ENCODE data around the gene PES1.
"Not testable (repeated sequence)": the region's sequence is repeated elsewhere in the genome, so short reads cannot be mapped to it uniquely, and the experiment has no call there.

The PES1 gene

DNA sequence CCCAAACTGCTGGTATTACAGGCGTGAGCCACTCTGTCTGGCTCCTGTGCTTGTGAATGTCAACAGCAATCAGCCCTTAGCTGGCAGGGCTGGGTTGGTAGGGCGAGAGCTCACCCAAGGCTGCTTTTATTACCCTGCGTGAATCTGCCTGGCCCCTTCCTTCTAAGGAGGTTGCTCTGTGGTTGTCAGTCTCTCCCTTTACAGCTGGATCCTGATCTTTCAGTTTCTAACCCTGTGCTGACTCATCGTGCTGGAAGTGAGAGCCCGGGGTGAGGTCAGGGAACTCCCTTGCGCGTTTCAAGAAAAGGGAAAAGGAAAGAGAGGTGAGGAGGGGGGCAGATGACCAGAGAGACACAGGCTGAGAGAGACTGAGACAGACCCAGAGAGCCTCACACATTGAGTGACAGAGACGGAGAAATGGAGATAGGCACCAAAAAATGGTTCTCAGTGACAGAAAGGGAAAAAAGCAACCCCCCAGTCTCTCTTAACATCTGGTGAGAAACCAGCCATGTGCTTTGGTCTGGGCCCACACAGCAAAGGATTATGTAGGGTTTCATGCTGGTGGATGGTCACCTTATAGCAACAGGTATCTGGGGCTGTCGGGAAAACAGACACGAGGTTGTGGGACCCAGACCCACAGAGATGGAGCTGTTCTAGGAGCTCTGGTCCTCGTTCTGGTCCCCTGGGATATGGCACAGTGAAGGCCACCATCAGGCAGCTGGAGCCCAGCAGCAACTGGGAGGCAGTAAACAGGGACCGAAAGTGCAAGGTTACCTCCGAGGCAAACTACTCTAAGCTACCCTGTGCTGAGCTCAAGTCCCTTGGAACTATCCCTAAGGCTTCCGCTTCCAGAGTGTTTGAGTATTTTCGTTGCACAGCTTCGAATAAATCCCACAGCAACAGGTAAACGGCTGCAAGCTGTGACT lies 17.8 kb upstream of the PES1 start:
- DNase-seq (ENCODE audit: low read depth, low spot score): peak; percentile 67

GRCh38 chr22:30607939-30608338 lies 16.2 kb upstream of the PES1 start:
- DNase-seq (ENCODE audit: low read depth, low spot score): no peak

GRCh38 chr22:30607300-30607930 lies 15.7 kb upstream of the PES1 start:
- no peak for DNase-seq (ENCODE audit: low read depth, low spot score)

- peak; percentile 83 for DNase-seq (ENCODE audit: low read depth, low spot score)
Observed at GRCh38 chr22:30606455-30607299, 15.0 kb upstream of the PES1 start, which contains the start of gene TCN2. Gene TCN2 (plus strand): TSS chr22:30607174. CDS start chr22:30607332, 158 bp downstream.

- DNase-seq (ENCODE audit: low read depth, low spot score): no peak
Observed at GRCh38 chr22:30605449-30606110, 13.9 kb upstream of the PES1 start.

DNA sequence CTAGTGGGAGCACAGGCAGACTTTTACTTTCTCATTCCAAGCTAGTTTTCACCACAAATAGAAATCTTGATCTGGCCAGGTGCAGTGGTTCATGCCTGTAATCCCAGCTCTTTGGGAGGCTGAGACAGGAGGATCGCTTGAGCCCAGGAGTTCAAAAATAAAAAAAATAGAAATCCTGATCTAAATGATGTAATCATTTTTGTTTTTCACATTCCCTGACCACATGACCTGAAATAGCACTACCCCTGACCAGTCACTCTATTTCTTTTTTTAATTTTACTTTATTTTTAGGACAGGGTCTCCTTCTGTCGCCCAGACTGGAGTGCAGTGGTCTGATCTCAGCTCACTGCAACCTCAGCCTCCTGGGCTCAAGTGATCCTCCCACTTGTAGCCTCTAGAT lies 13.0 kb upstream of the PES1 start:
- DNase-seq (ENCODE audit: low read depth, low spot score): no peak

- DNase-seq (ENCODE audit: low read depth, low spot score): no peak
Observed at GRCh38 chr22:30603801-30604200, 12.1 kb upstream of the PES1 start.

- no peak for DNase-seq (ENCODE audit: low read depth, low spot score)
Observed at GRCh38 chr22:30602049-30602448, 10.3 kb upstream of the PES1 start.

- no peak for DNase-seq (ENCODE audit: low read depth, low spot score)
Observed at GRCh38 chr22:30601464-30601863, 9.8 kb upstream of the PES1 start.

DNA sequence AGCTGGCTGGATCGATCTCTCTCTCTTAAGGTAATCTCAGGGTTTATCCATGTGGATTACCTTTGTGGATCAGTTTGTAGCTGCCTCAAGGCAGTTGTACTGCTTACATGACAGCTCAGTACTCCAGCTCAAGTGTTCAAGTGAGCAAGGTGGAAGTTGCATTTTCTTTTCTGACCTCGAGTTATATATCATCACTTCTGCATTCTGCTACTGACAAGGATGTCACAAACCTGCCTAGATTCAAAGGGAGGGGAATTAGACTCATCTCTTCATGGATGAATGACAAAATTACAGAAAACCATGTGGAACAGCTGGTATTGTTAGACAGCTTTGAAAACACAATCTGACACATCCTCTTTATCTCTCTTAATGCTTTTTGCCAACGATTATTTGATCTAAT lies 9.2 kb upstream of the PES1 start:
- no peak for DNase-seq (ENCODE audit: low read depth, low spot score)

DNA sequence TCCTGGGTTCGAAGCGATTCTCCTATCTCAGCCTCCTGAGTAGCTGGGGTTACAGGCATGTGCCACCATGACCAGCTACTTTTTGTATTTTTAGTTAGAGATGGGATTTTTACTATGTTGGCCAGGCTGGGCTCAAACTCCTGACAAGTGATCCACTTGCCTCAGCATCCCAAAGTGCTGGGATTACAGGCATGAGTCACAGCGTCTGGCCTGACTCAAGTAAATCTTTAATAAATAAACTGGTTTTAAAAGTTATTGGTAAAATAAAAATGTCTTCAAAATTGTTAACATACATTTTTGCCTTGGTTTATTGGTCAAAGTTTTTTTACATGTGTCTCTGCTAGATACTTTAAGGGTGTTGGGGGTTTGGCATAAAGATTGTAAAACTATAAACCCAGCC lies 7.3 kb upstream of the PES1 start:
- DNase-seq (ENCODE audit: low read depth, low spot score): no peak

- no peak for DNase-seq (ENCODE audit: low read depth, low spot score)
Observed at GRCh38 chr22:30596886-30597285, 5.2 kb upstream of the PES1 start.

GRCh38 chr22:30596199-30596598 lies 4.5 kb upstream of the PES1 start:
- no peak for DNase-seq (ENCODE audit: low read depth, low spot score)

DNA sequence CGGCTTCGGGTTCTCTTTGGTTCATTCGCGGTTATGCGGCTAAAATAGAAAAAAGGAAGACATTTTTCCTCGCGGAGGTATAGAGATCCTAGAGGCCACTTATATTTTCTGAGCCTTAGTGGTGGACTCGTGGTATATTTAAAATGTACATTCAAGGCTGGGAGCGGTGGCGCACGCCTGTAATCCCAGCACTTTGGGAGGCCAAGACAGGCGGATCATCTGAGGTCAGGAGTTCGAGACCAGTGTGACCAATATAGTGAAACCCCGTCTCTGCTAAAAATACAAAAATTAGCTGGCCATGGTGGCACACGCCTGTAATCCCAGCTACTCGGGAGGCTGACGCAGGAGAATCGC lies 627 bp upstream of the PES1 start:
- not testable (repeated sequence) for DNase-seq (ENCODE audit: low read depth, low spot score)

GRCh38 chr22:30591191-30591587 lies 521 bp downstream of the PES1 start:
- no peak for DNase-seq (ENCODE audit: low read depth, low spot score)

GRCh38 chr22:30586414-30586813 lies 5.3 kb downstream of the PES1 start:
- no peak for DNase-seq (ENCODE audit: low read depth, low spot score)

- DNase-seq (ENCODE audit: low read depth, low spot score): no peak
Observed at GRCh38 chr22:30584441-30584840, 7.3 kb downstream of the PES1 start.

DNA sequence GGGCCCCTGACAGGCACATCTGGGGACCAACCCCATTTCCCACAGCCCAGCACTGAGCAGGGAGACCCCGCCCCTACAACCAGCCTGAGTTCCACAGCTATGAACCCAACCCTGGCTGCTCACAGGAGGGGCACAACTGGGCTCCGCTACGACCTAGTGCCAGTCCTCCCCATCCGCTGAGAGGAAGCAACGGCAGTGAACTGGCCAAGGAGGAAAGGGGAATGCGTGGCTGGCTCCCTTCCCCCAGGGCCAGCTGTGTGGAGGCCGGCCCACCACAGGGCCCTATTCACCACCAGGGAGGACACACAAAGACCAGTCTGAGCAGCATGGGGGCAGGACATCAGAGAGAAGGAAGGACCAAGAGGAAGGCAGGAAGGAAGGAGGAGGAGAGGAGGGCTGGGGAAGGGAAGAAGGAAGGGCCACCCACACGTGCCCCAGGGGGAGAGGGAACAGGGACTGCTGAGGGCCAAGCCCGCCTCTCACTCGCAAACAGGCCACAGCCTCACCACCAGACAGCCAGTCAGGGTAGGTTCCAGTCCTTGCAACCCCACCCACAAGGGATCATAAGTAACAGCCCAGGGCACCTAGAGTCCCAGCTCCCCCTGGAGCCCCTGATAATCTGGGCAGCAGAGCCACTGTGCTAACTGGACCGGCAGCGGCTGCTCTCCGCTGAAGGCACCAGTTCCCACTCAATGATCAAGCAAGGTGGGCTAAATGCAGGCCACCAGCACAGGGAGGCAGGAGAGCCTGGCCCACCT lies 8.7 kb downstream of the PES1 start:
- DNase-seq (ENCODE audit: low read depth, low spot score): no peak

DNA sequence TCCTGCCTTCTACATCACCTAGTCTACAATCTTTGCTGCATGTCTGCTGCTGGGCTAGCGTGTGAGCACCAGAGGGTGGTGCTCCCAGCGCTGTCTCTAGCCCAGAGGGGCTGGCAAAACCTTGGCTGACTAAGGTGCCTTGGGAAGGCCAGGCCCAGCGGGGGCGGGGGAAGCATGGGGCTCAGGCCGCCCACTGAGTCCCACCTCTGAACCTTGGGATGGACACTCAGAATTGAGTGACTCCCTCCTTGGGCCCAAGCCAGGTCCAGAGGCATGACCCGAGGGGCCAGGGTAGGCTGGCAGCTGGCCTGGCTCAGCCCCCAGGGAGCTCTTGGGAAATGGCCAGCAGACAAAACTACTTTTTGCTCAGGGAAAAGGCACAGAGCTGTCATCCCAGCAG lies 9.7 kb downstream of the PES1 start:
- no peak for DNase-seq (ENCODE audit: low read depth, low spot score)

DNA sequence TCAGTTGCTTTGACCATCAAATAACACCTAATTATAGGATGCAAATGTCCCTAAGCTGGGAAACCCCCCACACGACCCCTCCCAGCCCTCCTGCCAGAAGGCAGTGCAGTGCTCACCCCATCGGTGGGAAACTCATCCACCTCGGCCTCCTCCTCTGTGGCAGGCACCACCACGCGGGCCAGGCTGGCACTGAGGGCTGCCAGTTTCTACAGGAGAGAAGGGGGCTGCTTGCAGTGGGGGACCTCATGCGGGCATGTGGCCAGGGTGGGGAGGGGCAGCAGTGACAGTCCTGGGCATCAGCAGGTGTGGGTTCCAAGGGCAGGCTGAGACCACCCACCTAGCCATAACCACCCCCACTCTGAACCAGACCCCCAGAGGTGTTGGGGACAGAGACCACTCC lies 10.8 kb downstream of the PES1 start:
- no peak for DNase-seq (ENCODE audit: low read depth, low spot score)

DNA sequence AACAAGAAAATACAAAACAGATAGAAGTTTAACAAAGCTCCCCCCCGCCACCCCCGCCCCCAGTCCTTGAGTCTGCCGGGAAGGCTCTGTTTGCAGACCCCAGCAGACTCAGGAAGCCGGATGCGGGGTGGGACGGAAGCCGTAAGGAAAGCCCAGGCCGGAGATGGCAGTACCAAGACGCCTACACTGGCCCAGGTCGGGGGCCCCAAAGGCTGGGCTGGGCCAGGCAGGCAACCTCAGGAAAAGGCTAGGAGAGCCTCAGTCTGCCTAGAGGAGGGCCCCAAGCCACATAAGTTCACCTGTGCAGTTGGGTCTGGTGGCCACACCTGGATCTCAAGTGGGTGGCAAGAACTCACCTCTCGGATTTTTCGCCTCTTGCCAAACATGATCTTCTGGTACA lies 13.2 kb downstream of the PES1 start:
- DNase-seq (ENCODE audit: low read depth, low spot score): no peak

Measured in brain pericyte (primary cell).